ENCODE results near the gene ARHGEF1. TPM values are rescaled to one million over a fixed set of nuclear protein-coding genes. Genes with fewer than 3 reads are reported as not detected.
"Not testable (repeated sequence)": the region's sequence is repeated elsewhere in the genome, so short reads cannot be mapped to it uniquely, and the experiment has no call there.

Gene ARHGEF1
- polyA plus RNA-seq, 1 donor: 49.2 TPM

- DNase-seq: no peak
Measured at GRCh38 chr19:41862445-41862986, 20.5 kb upstream of the ARHGEF1 start.

GRCh38 chr19:41863209-41863931 is 19.6 kb upstream of the ARHGEF1 start:
- no peak for DNase-seq

DNA sequence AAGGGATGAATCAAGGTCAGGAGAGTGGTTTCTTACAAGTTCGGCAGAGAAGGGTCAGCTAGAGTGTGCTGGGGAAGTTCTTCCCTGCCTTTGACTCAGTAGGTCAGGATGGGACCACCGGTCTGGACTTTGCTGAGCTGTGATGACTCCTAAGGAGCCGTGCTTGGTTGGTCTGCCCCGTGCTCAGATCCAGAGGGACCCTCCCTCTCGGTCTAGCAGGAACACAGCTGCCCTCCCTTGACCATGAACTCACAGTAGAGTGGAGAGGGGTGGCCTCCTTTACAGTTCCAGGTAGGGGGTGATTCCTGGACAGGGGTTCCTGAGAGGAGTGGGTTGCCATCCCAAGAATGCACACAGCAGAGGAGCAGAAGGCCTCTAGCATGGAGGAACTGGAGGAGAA is 18.6 kb upstream of the ARHGEF1 start:
- DNase-seq: no peak

DNA sequence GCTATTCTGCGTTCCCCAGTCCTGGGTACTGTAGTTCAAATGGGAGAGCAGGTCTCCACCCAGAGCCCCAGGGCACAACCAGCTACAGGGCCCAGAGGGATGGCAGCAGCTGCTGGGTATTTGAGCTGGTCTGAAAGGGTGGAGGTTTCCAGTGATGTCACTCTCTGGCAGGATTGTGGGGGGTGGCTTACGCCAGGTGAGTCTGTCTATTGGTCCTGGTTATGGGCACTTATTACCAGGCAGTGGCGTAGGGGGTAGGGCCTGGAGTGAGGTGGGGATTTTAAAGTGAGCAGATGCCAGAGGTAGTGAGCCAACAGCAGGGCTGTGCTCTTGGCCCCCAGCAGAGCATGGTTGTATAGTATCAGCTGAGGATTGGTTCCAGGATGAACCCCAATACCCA is 16.7 kb upstream of the ARHGEF1 start:
- DNase-seq: no peak

DNA sequence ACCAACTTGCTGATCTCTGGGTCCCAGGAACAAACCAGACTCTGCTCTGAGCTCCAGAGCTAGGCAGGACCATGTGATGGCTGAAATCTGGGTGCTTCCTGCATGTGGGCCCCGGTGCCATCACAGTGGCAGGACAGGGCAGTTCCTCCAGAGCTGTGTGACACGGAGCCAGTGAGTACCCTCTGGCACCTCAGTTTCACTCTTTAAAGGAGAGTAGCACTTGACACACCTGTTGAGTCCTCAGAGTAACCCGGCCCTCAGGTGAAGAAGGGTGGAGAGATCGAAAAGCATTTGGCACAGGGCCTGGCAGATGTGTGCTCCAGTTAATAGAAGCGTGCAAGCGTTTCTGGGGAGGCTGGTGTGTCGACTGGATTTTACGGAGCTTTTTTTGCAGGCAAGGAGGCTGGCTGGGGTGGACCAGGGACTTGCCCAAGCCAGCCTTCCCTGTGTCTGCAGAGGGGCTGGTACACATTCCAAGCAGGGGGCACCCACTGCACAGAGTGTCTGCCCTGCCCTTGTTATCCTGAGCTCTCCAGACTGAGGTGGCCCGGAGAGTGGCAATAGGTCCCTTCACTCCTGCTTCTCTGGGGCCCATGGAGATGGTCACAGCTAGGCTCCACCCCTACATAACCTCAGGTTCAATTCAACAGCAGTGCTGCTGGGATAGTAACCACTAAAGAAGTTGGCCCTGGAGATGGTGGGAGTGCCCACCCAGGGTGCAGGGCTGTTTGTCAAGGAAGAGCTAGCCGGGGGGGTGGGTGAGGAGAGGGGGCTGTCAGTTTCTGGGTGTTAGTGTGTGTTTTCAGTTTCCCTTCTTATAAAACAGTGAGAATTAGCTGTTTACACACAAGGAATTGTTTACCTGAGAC is 14.6 kb upstream of the ARHGEF1 start:
- no peak for DNase-seq

DNA sequence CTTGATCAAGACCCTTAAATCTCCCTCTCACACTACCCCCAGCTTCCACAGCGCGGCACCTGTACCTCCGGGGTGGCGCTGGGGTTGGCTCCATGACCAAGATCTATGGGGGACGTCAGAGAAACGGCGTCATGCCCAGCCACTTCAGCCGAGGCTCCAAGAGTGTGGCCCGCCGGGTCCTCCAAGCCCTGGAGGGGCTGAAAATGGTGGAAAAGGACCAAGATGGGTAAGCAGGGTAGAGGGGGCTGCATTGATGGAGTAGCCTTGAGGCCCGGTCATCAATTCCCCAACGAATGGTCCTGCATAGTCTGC is 14.0 kb upstream of the ARHGEF1 start:
- DNase-seq: no peak

DNA sequence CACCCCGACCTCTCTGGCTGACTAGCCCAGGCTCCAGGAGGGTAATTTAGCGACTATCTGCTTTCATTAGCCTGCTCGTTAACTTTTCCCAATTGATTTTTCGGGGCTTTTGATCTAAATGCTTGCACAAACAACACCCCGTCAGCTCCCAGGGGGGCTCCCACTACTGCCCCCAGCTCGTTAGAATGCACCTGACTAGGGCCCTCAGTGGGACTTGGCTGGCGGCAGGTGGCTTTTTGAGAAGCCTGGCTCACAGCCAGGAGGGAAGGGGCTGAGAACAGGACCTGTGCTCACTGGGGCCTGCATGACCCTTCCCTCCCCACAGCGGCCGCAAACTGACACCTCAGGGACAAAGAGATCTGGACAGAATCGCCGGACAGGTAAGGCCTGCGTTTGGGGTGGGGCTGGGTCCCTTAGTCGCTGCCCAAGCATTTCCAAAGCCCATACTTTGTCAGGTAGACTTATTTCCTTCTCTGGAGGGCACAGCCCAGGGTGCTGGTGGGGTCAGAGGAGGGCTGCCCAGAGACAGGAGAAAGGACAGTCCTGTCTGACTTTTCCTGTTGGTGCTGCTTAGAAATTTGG is 13.5 kb upstream of the ARHGEF1 start:
- DNase-seq: no peak

- DNase-seq: no peak
Measured at GRCh38 chr19:41870401-41870873, 12.5 kb upstream of the ARHGEF1 start.

DNA sequence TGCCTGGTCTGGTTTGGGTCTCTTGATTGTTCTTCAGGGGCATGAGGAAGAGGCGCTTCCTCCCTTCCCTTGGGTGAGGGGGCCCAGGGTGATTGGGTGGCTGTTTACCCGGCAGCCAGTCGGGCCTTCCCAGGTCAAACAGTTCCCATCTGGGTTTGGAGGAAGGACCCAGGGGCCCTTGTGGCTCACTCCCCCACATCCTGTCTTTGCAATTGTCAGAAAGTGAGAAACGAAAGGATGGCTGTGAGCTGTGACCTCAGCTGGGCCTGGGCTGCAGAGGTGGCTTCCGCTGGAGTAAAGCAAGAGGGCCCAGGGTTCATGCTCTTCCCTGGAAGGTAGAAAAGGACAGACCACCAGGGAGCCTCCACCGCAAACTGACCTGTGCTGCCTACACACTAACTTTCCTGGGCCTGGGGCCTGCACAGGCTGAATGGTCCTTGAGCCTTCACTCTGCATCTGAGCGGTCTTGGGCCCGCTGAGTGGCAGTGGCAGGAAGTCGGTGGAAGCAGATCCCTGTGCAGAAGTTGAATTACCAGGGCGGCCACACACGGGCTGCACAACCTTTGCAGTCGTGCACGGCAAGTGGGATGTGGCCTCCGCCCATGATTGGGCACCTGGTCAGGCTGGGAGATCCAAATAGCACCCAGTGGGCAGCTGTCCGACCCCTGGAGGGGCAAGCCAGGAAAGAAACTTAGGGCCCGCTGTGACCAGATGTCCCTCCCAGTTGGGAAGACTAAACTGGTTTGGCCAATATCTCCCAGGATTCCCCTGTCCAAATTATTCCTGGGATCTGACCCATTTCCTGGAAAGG is 11.2 kb upstream of the ARHGEF1 start:
- DNase-seq: no peak

DNA sequence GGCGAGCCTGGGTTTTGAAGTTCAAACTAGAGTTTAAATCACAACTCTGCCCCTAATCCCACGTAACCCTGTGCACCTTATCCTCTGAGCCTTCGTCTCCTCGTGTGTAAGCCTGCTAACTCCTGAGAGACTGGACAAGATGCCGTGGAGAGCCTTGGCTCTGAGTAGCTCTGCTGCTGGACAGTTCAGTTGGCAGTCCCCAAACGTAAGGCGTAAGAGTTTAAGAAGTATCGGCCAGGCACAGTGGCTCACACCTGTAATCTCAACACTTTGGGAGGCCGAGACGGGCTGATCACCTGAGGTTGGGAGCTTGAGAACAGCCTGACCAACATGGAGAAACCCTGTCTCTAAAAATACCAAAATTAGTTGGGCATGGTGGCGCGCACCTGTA is 10.6 kb upstream of the ARHGEF1 start:
- DNase-seq: no peak

GRCh38 chr19:41872775-41873647 is 10.0 kb upstream of the ARHGEF1 start:
- no peak for DNase-seq

- DNase-seq: not testable (repeated sequence)
Measured at GRCh38 chr19:41875973-41876372, 7.0 kb upstream of the ARHGEF1 start.

GRCh38 chr19:41876847-41877832 is 5.8 kb upstream of the ARHGEF1 start, which contains the start of gene CD79A:
Gene CD79A (plus strand): TSS chr19:41877279. CDS start chr19:41877305, 26 bp downstream.
- DNase-seq: no peak

- no peak for DNase-seq
Measured at GRCh38 chr19:41877916-41878905, 4.8 kb upstream of the ARHGEF1 start.

- DNase-seq: no peak
Measured at GRCh38 chr19:41879080-41879479, 3.9 kb upstream of the ARHGEF1 start.

DNA sequence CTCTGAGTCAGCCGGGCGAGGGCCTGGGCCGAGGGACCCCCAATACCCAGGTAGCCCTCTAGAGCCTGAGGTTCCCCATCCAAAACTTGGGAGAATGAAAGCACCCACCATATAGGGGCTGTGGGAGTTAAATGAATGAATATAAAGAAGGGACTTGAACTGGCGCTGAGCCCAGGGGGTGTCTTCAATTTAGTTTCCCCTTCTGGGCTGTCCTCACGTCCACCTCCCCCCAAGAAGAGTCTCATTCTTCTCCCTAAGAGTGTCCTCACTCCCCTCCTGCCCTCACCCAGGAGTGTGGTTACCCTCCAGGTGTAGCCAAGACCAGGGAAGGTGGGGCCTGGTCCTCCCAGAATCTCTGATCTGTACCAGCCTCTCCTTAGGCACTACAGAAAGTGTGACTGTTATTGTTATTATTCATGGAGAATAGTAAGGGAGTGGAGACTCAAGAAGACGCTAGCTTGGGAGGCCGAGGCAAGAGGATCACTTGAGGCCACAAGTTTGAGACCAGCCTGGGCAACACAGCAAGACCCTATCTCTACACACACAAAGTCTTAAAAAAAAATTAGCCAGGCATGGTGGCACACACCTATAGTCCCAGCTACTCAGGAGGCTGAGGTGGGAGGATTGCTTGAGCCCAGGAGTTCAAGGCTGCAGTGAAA is 3.2 kb upstream of the ARHGEF1 start:
- no peak for DNase-seq

DNA sequence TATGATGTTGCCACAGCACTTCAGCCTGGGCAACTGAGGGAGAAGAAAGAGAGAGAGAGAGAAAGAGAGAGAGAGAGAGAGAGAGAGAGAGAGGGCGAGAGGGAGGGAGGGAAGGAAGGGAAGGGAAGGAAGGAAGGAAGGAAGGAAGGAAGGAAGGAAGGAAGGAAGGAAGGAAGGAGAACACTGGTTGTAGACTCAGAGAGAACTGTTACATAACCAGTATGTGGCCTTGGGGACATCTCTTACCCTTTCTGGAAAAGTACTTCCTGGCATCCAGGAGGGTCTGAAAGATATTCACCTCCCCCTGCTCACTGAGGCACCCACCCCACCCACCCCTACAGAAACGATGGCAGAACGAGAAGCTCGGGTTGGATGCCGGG is 2.7 kb upstream of the ARHGEF1 start:
- no peak for DNase-seq

DNA sequence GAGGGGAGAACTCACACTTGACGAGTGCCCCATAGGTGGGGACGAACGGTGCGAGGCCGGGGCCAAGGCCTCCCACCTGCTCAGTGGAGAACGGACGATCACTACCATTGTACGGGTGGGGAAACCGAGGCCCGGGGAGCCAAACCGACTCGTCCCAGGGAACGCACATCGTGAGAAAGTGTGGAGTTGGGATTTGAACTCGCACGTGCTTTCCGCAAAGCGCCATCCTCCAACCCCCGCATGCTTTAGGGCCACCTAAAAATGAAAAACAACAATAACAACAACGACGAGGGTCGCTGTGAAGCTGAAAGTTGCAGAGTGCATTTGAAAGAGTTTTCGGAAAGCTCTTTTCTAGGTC is 458 bp downstream of the ARHGEF1 start:
- DNase-seq: no peak

All from hindlimb muscle (tissue), 1 donor.